Hepatic stellate cell (primary cell): Measurements from ENCODE around the gene CCDC90B.
"Not testable (repeated sequence)": the region's sequence is repeated elsewhere in the genome, so short reads cannot be mapped to it uniquely, and the experiment has no call there.

Source experiments
- DNase-seq: peaks from one replicate; pipeline ENCODE4 v3.0.0; 2011; ENCODE audit warnings: low spot score

Gene CCDC90B

DNA sequence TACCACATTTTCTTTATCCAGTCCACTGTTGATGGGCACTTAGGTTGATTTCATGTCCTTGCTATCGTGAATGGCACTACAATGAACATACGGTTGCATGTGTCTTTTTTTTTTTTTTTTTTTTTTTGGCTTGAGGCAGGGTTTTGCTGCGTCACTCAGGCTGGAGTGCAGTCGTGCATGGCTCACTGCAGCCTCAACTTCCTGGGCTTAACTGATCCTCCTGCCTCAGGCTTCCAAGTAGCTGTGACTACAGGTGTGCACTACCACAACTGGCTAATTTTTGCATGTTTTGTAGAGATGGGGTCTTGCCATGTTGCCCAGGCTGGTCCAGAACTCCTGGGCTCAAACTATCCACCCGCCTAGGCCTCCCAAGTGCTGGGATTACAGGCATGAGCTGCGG is 1.5 kb upstream of the CCDC90B start:
- DNase-seq: no peak

- no peak for DNase-seq
These were observed 906 bp downstream of the CCDC90B start for GRCh38 chr11:83285151-83285770.

GRCh38 chr11:83284501-83285150 is 1.5 kb downstream of the CCDC90B start:
- peak; percentile 6 for DNase-seq

GRCh38 chr11:83282084-83282716 is 4.0 kb downstream of the CCDC90B start:
- no peak for DNase-seq

GRCh38 chr11:83280256-83280655 is 5.9 kb downstream of the CCDC90B start:
- DNase-seq: no peak

GRCh38 chr11:83278351-83278750 is 7.8 kb downstream of the CCDC90B start:
- DNase-seq: peak; percentile 6

DNA sequence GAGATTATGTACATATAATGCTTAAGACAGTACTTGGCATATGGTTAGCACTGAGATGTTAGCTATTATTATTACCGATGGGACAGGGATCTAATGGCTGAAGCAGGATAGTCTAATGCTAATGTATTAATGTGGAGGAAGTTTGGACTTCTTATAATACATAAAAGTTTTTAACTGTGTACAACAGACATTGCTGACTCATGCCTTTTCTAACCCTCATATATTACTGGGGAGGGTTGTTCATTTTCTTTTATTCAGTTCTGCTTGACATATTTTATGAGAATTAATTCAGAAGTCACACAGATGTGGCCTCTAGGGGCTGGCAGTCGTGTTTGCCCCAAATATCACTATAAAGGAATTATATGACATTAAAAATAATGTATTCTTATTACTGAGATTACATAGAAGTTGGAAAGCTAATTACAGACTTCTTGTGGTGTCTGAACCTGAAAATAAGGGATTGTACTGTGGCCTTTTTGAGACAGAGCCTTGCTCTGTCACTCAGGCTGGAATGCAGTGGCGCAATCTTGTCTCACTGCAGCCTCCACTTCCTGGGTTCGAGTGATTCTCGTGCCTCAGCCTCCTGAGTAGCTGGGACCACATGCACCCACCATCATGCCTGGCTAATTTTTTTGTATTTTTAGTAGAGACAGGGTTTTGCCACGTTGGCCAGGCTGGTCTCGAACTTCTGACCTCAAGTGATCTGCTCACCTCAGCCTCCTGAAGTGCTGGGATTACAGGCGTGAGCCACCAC is 10.1 kb downstream of the CCDC90B start:
- no peak for DNase-seq

DNA sequence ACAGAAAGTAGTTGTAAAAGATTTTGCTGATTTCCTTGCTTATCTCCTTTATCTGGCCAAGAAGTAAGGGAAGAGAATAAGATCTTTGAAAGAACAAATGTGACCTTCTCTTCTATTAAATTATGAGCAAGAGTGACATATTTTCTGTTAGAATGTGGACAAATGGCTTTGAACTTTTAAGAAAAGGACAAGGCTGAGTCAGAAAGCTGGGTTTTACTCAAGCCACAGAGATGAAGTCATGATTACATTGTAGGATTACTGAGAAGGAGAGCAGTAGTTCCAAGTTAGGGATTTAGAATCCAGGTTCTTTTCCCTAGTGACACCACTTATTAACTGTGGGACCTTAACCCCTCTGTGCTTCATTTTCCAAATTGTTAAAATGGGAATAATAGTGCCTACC is 13.5 kb downstream of the CCDC90B start:
- DNase-seq: peak; percentile 42

GRCh38 chr11:83271734-83272133 is 14.4 kb downstream of the CCDC90B start:
- not testable (repeated sequence) for DNase-seq

- not testable (repeated sequence) for DNase-seq
These were observed 17.1 kb downstream of the CCDC90B start for GRCh38 chr11:83269080-83269479.

DNA sequence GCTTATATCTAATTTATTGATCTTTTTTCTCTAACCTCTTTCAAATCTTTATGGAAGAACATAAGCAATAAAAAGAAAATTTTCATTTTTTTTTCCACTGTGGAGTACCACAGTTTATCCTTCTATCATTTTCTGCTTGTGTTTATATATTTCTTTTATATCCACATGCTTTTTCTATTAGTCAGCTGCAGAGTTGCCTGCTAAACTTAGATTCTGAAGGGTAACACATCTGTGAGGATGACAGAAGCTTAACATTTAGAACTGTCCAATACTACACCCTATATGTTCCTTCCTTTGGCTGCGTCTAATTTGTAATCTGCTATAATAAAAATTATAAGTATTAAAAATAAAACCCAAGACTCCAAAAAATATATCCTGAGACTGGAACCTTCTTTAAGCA is 20.8 kb downstream of the CCDC90B start:
- DNase-seq: peak; percentile 31

DNA sequence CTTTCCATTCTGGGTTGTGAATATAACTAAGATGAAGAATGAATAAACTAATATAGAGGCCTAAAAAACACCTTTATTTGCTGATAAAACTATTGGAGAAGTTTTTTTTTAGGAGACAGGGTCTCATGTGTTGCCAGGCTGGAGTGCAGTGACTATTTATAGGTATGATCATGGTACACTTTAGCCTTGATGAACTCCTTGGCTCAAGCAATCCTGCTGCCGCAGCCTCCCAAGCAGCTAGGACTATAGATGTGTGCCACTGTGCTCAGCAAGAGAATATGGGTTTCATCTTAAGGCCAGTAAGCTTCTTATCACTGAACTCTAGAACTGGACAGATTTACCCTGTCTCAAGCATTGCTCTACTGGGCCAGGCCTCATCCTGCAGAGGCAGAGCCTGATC is 26.6 kb downstream of the CCDC90B start:
- no peak for DNase-seq

DNA sequence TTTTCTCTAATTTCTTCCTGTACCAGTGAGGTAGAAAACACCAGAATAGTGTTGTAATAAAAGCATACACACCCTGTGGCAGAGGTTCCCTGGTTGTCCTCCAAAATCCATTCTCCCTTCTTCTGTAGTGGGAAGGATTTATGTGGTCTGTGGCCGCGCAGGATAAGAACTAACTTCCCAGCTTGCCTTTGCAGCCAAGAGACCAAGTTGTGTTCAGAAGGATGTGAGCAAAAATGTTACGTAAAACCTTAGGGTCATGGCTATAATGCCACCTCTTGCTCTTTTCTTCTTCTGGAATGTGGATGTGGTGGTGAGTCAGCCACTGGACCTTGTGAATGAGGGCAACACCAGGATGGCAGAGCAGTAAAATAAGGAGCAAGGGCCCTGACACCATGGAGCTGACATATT is 28.4 kb downstream of the CCDC90B start:
- DNase-seq: peak; percentile 16

- no peak for DNase-seq
These were observed 29.4 kb downstream of the CCDC90B start for GRCh38 chr11:83256602-83257340.

DNA sequence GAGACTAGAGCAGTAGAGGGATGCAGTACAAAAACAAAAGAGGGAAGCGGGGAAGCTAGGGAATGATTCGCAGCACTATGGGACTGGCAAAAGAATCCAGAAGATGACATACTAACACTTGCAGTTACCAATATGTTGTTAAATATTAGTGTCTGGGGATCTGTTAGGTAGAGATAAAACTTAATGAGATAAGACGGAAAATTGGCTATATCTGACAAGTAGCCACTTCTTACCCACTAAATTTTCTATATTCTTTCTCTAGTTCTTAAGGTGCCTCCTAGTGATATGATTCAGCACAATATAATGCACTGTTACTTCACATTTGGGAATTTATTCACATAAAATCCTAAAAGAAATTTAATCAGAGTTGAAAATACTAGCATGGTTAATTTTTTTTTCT is 30.8 kb downstream of the CCDC90B start:
- DNase-seq: no peak

- DNase-seq: no peak
These were observed 33.2 kb downstream of the CCDC90B start for GRCh38 chr11:83252941-83253340.

- no peak for DNase-seq
These were observed 33.9 kb downstream of the CCDC90B start for GRCh38 chr11:83252266-83252665.

GRCh38 chr11:83249972-83250593 is 36.1 kb downstream of the CCDC90B start:
- peak; percentile 45 for DNase-seq

GRCh38 chr11:83249445-83249844 is 36.7 kb downstream of the CCDC90B start:
- DNase-seq: no peak

DNA sequence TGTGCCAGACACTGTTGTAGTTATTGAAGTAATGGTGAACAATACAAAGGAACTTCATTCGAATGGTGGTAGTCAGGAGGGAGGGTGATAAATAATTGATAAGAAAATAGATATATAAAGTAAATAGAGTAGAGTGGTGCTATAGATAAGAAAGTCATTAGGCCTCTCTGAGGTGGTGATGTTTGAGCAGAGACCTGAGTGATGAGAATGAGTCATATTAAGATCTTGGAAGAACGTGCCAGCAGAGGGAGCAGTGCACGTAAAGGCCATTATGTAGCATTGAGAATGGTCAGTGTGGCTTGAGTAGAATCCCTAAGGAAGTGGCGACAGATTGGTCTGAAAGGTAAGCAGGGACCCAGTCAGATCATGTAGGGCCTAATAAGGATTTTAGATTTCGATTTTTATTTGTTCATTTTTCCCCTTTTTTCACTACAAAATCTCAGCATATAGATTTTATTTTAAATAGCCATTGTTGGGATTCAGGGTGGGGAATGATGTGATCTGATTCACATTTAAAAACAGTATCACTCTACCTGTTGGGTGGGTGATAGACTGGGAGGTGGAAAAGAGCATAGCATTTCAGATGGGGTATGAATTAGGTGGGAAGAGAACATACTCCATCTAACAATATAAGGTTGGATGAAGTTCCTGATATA is 44.7 kb downstream of the CCDC90B start:
- DNase-seq: peak; percentile 32

GRCh38 chr11:83238111-83238510 is 48.1 kb downstream of the CCDC90B start:
- no peak for DNase-seq
